Measurements from ENCODE around the gene TECPR1.

DNA sequence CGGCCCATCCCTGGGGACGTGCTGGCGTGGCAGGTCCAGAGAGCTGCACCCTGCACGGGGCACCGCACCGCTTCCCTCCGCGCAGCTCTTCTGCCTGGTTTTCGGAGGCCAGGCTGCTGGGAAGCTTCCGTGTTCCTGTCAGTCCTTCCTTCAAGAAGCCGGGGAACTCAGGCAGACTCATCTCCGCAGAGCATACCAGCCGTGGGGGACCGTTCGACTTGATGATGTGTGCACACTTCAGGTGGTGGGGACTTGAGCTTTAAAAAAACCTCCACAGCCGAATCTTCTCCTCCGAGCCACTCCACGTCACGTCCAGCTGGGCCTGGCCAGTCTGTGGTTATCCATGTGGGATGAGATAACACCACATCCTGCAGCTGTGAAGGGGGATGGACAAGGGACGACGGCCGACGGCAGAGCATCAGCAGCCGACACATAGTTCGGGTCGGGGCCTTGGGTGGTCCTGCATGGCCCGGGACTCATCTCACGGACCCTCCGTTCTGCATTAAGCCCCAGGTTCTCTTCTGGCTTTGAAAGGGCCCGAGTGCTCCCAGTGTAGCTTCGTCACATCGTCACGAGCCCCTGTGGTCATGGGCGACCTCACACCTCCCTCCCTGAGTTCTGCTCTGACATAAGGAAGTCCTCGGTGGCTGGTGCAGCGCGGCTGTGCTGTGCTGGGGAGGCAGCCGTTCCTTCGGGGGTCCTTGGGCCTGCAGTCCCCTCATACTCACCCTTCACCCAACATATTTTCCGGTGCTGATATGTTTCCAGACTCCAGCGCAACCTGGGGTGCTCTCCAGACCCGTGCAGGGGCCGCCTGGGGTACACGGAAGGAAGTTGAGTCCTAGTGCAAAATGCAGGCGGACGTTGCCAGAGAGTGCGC, 45.3 kb downstream of the TECPR1 start:
- TF ChIP-seq, protein P1, sequence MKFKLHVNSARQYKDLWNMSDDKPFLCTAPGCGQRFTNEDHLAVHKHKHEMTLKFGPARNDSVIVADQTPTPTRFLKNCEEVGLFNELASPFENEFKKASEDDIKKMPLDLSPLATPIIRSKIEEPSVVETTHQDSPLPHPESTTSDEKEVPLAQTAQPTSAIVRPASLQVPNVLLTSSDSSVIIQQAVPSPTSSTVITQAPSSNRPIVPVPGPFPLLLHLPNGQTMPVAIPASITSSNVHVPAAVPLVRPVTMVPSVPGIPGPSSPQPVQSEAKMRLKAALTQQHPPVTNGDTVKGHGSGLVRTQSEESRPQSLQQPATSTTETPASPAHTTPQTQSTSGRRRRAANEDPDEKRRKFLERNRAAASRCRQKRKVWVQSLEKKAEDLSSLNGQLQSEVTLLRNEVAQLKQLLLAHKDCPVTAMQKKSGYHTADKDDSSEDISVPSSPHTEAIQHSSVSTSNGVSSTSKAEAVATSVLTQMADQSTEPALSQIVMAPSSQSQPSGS (CRISPR knock-in tag; IDR thresholded peaks at IDR 0.05; ENCODE audit: borderline replicate concordance, low read depth): no peak
- TF ChIP-seq, protein P2, sequence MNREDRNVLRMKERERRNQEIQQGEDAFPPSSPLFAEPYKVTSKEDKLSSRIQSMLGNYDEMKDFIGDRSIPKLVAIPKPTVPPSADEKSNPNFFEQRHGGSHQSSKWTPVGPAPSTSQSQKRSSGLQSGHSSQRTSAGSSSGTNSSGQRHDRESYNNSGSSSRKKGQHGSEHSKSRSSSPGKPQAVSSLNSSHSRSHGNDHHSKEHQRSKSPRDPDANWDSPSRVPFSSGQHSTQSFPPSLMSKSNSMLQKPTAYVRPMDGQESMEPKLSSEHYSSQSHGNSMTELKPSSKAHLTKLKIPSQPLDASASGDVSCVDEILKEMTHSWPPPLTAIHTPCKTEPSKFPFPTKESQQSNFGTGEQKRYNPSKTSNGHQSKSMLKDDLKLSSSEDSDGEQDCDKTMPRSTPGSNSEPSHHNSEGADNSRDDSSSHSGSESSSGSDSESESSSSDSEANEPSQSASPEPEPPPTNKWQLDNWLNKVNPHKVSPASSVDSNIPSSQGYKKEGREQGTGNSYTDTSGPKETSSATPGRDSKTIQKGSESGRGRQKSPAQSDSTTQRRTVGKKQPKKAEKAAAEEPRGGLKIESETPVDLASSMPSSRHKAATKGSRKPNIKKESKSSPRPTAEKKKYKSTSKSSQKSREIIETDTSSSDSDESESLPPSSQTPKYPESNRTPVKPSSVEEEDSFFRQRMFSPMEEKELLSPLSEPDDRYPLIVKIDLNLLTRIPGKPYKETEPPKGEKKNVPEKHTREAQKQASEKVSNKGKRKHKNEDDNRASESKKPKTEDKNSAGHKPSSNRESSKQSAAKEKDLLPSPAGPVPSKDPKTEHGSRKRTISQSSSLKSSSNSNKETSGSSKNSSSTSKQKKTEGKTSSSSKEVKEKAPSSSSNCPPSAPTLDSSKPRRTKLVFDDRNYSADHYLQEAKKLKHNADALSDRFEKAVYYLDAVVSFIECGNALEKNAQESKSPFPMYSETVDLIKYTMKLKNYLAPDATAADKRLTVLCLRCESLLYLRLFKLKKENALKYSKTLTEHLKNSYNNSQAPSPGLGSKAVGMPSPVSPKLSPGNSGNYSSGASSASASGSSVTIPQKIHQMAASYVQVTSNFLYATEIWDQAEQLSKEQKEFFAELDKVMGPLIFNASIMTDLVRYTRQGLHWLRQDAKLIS (CRISPR knock-in tag; IDR thresholded peaks at IDR 0.05; ENCODE audit: borderline replicate concordance): no peak
- TF ChIP-seq, protein P3, sequence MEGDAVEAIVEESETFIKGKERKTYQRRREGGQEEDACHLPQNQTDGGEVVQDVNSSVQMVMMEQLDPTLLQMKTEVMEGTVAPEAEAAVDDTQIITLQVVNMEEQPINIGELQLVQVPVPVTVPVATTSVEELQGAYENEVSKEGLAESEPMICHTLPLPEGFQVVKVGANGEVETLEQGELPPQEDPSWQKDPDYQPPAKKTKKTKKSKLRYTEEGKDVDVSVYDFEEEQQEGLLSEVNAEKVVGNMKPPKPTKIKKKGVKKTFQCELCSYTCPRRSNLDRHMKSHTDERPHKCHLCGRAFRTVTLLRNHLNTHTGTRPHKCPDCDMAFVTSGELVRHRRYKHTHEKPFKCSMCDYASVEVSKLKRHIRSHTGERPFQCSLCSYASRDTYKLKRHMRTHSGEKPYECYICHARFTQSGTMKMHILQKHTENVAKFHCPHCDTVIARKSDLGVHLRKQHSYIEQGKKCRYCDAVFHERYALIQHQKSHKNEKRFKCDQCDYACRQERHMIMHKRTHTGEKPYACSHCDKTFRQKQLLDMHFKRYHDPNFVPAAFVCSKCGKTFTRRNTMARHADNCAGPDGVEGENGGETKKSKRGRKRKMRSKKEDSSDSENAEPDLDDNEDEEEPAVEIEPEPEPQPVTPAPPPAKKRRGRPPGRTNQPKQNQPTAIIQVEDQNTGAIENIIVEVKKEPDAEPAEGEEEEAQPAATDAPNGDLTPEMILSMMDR (IDR thresholded peaks at IDR 0.05): no peak
- no peak for TF ChIP-seq CBFB (CRISPR knock-in tag; IDR thresholded peaks at IDR 0.05; ENCODE audit: low read depth)
- TF ChIP-seq, protein P4, sequence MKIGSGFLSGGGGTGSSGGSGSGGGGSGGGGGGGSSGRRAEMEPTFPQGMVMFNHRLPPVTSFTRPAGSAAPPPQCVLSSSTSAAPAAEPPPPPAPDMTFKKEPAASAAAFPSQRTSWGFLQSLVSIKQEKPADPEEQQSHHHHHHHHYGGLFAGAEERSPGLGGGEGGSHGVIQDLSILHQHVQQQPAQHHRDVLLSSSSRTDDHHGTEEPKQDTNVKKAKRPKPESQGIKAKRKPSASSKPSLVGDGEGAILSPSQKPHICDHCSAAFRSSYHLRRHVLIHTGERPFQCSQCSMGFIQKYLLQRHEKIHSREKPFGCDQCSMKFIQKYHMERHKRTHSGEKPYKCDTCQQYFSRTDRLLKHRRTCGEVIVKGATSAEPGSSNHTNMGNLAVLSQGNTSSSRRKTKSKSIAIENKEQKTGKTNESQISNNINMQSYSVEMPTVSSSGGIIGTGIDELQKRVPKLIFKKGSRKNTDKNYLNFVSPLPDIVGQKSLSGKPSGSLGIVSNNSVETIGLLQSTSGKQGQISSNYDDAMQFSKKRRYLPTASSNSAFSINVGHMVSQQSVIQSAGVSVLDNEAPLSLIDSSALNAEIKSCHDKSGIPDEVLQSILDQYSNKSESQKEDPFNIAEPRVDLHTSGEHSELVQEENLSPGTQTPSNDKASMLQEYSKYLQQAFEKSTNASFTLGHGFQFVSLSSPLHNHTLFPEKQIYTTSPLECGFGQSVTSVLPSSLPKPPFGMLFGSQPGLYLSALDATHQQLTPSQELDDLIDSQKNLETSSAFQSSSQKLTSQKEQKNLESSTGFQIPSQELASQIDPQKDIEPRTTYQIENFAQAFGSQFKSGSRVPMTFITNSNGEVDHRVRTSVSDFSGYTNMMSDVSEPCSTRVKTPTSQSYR (CRISPR knock-in tag; IDR thresholded peaks at IDR 0.05): no peak
